Measurements from ENCODE around the gene SDHB.

- TF ChIP-seq CTCF (IDR thresholded peaks at IDR 0.05; ENCODE audit: low read length) = no peak
- no peak for TF ChIP-seq EZH2 (IDR thresholded peaks at IDR 0.05; ENCODE audit: borderline replicate concordance, low read length)
Measured at GRCh38 chr1:17011092-17011438, 42.8 kb downstream of the SDHB start.
